LoVo (cell line): ENCODE results near the gene ARCN1.
A peak's percentile ranks its signal among the peaks of the same experiment; 100 is the strongest.
"Not testable (repeated sequence)": the region's sequence is repeated elsewhere in the genome, so short reads cannot be mapped to it uniquely, and the experiment has no call there.

ENCODE experiments used
- DNase-seq: peaks from one replicate; pipeline ENCODE4 v3.0.0-alpha.2; 2016; ENCODE audit warnings: low spot score

ARCN1 gene

DNA sequence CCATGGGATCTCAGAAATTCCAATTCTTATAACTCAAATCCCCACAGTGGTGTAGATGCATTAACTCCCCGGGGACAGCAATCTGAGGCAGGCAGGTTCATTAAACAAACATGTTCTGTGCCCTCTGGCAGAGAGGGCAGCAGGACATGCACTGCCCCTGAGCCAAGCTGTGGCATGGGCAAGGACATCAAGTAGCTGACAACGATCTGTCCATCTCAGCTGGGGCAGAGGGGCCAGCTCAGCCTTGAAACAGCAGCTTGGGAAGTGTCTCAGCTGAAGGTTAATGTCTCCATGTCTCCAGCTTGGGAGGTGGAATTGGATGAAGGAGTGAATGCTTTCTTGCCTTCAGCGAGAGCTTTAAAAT, 27.6 kb upstream of the ARCN1 start:
- no peak for DNase-seq

DNA sequence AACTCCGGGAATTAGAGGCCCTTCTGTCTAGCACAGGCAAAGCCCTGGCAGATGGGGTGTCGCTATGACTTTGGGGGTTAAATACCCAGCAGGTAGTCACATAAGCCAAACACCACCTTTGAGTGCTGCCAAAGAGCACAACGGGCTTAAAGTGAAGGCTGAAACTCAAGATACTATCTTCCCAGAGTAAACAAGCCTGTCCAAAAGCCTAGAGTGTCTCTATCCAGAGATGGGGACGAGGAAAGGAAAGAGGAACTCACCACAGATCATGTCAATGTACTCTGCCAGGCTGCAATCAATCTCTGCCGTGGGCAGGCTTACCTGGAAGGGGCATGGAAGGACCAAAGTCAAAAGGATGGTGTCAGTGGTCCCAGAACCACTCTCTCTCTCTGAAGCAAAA, 26.7 kb upstream of the ARCN1 start:
- no peak for DNase-seq

DNA sequence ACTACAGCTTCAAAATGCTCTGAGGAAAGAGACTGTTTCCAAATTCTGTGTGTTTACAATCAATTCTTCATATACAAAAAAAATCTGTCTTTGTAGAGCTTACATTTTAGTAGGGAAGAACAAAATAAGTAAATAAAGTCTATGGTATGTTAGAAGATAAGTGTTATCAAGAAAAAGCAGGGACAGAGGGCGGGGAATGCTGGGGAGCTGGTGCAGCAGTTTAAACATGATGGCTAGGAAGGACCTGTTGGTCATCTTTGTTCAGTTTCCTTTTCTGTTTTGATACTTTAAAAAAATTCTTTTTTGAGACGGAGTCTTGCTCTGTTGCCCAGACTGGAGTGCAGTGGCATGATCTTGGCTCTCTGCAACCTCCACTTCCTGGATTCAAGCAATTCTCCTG, 25.1 kb upstream of the ARCN1 start:
- no peak for DNase-seq

DNA sequence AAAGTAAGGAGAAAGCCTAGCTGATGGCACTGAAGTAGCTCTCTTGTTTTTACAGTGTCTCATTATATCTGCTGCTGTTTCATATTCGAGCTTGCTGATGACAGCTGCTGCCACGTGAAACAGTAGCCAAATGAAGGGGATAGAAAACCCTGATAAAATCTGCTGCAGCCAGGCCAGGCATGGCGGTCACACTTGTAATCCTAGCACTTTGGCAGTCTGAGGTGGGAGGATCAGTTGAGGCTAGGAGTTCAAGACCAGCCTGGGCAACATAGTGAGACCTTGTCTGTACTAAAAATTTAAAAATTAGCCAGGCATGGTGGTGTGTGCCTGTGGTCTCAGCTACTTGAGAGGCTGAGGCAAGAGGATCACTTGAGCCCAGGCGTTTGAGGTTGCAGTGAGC, 19.9 kb upstream of the ARCN1 start:
- no peak for DNase-seq

DNA sequence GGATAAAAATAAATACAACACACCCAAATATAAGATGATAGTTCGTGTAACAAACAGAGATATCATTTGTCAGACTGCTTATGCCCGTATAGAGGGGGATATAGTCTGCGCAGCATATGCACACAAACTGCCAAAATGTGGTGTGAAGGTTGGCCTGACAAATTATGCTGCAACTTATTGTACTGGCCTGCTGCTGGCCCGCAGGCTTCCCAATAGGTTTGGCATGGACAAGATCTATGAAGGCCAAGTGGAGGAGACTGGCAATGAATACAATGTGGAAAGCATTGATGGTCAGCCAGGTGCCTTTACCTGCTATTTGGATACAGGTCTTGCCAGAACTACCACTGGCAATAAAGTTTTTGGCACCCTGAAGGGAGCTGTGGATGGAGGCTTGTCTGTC, 11.4 kb upstream of the ARCN1 start:
- no peak for DNase-seq

DNA sequence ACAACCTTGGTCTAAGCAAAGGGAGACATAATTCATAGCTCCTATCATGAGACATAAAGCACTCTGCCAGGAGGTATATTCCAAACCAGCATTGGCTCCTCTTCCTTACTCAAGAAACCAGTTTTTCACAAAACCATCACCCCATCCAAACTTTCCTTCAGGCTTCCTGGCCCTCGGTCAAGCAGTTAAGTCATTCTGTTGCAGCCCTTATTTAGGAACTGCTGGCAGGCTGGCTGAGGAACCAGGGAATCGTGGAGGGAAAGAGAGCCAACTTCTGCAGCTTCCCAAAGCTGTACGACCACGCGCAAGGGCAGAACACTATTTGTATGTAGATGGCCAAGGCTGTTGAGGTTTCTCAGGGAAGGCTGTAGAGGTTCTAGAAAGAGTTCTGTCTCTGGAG, 7.2 kb upstream of the ARCN1 start:
- no peak for DNase-seq

DNA sequence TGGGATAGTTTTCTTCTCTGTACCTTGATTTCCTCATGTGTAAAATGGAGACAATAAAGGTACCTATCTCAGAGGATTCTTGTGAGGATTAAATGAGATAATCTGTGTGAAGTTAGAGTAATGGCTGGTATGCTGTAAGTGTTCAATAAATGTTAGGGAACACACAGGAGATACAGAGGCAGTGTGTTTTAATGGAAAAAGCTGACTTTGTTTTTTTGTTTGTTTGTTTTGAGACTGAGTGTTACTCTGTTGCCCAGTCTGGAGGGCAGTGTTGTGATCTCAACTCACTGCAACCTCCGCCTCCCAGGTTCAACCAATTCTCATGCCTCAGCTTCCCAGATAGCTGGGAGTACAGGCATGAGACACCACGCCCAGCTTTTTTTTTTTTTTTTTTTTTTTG, 2.5 kb upstream of the ARCN1 start:
- DNase-seq: no peak

DNA sequence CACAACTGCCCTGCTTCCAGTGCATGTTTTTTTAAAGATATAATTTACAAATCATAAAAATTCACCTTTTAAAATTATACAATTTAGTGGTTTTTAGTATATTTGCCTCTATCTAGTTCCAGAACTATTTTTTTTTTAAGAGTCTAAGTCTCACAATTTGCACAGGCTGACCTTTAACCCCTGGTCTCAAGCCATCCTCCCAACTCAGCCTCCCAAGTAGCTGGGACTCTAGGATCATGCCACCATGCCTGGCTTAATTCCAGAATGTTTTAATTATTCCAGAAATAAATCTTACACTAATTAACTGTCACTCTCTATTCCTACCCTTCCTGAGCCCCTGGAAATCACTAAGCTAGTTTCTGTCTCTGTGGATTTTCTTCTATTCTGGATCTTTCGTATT, 1.4 kb upstream of the ARCN1 start:
- no peak for DNase-seq

DNA sequence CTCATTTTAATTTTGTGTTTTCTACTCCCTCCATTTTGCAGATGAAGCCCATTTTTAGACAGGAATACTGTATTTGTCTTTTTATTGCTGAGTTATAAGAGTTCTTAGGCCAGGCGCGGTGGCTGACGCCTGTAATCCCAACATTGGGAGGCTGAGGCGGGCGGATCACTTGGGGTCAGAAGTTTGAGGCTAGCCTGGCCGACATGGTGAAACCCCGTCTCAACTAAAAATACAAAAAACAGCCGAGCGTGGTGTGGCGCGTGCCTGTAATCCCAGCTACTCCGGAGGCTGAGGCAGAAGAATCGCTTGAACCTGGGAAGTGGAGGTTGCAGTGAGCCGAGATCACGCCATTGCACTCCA, 528 bp upstream of the ARCN1 start:
- DNase-seq: not testable (repeated sequence)

DNA sequence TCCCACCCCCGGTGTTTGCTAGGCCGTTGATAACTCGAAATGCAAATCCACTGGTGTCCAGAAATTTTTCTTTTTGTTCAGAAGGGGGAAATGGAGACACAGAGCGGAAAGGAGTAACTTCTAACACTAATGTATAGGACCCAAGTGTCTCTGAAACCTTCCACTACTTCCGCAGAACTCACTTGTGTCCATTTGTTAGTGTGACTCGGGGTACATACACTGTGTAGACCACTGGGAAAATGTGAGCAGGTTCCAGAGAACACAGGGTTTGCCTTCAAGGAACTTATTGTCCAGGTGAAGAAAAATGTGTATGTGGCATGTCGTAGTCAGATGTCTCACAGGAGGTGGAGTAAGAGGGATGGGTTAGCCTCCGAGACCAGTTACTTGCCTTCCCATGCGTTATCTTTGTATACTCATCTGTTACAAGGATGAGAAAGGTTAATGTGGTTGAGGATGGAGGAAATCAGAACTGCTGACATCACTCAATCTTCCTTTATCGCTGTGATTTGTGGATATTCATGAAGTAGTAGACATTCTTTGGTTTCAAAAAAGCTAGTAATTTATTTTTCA, 857 bp downstream of the ARCN1 start:
- peak; percentile 20 for DNase-seq

DNA sequence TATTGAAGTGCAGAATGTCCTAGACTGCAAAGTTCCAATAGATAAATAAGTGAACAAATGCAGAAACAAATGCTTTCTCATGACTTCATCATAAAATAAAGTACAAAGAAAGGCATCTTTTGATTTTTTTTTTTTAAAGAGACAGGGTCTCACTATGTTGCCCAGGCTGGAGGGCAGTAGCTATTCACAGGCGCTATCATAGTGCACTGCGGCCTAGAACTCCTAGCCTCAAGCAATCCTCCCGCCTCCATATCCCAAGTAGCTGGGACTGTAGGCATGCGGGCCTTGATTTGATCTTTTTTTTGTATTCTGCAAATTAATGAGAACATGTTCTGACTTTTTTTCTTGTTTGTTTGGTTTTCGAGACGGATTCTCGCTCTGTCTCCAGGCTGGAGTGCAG, 2.4 kb downstream of the ARCN1 start:
- DNase-seq: no peak

DNA sequence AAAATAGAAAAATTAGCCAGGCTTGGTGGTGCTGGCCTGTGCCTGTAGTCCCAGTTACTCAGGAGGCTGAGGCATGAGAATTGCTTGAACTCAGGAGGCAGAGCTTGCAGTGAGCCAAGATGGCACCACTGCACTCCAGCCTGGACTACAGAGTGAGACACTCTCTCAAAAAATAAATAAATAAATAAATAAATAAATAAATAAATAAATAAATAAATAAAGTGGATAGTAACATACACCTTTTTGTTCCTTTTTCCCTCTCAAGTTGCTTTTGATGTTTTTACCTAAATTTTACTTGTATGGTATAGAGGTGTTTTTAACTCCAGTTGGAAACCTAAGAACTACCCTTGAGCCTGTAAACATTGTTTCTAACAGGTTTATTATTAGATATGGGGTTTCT, 5.8 kb downstream of the ARCN1 start:
- DNase-seq: not testable (repeated sequence)

DNA sequence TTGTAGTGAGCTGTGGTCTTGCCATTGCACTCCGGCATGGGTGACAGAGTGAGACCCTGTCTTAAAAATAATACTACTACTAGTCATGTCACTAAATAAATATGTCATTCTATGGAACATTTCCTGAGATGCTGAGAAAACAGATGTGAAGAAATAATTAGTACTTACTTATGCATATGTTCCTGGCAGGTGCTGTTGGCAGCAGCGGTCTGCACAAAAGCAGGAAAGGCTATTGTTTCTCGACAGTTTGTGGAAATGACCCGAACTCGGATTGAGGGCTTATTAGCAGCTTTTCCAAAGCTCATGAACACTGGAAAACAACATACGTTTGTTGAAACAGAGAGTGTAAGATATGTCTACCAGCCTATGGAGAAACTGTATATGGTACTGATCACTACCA, 8.8 kb downstream of the ARCN1 start:
- DNase-seq: no peak

DNA sequence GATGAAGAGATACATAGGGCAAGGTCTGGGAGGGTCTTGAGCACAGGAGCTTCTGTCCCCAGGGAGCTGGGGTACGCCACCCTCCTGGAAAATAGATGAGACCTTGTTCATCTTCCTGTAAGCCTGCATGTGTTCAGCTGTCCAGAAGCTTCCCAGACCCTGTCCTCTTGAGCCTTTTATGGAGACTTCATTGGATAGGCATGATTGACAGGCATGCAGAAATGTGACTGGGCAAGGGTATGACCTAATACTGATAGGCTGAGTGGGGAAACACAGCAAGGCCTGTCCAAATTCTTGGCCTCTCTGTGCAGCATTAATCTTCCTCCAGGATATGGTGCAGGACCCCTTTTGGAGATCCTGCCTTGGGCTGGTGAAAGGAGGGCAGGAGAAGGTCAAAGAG, 15.7 kb downstream of the ARCN1 start:
- no peak for DNase-seq

DNA sequence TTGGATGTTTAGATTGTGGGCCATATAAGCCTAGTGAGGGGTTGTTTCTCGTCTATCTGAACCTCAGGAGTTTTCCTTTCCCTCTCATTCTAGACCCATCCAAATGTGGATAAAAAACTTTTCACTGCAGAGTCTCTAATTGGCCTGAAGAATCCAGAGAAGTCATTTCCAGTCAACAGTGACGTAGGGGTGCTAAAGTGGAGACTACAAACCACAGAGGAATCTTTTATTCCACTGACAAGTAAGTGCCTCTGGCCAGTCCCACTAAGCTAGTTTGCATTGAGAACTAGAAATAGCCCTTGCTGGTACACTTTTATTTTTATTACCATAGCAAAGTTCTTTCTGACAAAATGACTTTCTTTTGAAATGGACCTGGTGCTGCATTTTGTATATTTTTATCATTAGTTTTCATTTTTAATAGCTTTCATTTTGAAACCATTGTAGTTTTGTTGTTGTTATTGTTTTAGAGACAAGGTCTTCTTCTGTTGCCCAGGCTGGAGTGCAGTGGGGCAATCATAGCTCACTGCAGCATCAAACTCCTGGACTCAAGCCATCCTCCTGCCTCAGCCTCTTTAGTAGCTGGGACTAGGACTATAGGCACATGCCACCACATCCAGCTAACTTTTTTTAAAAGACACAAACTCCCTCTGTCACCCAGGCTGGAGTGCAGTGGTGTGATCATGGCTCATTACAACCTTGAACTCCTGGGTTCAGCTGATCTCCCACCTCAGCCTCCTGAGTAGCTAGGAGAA, 20.6 kb downstream of the ARCN1 start:
- DNase-seq: no peak

DNA sequence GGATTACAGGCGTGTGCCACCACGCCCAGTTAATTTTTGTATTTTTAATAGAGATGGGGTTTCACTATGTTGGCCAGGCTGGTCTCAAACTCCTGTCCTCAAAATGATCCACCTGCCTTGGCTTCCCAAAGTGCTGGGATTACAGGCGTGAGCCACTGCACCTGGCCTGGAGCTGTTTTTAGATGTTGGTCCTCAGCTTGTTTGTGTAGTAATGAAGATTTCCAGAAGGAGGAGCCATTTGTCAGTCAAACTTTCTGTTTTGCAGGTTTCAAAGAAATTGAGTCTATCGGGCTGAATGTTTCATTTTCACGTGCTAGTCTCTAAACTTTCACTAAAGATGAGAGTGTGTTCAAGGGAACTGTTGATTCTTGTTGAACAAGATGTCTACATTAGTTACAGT, 22.8 kb downstream of the ARCN1 start:
- DNase-seq: not testable (repeated sequence)

DNA sequence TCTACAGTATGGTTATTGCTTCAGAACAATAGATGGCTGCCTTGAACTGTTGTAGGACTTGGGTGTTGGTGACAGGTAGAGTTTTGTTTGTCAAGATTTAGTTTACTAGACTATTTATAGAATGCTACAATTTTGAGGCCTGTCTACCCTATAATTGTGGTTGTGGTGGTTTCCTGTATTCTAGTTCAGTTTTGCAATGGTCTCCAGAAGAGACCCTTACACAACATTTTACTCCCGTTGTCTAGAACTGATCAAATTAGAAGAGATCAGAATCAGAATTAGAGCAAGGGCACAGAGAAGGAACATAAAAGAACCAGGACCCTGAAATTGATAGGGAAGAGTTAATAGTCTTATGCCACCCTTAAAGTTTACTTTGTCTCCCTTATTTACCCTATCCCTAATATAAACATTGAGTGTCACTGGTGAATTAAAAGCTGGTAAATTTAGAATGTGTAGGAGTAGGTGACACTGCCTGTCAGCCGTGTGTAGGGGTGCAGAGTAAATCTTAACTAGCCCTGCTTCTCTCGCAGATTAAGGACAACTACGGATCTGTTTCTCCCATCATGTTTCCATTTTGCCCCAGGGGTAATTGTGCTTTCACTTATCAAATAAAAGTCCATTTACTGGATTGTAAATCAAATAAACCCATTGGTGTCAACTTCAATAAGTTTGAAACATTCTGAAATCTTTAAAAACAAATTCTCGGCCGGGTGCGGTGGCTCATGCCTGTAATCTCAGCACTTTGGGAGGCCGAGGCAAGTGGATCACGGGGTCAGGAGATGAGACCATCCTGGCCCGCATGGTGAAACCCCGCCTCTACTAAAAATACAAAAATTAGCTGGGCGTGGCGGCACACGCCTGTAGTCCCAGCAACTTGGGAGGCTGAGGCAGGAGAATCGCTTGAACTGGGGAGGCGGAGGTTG, 24.3 kb downstream of the ARCN1 start:
- no peak for DNase-seq

DNA sequence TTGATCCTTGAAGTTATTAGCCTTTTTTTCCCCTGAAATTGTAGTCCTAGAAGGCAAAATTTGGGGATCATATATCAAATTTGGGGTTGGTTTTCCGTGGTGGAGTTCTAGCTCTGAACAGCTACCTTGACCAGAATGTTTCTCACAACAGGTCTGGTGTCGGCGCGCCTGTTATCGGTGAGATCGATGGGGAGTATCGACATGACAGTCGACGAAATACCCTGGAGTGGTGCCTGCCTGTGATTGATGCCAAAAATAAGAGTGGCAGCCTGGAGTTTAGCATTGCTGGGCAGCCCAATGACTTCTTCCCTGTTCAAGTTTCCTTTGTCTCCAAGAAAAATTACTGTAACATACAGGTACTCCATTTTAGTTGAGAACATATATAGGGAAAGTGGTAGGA, 25.3 kb downstream of the ARCN1 start:
- no peak for DNase-seq

DNA sequence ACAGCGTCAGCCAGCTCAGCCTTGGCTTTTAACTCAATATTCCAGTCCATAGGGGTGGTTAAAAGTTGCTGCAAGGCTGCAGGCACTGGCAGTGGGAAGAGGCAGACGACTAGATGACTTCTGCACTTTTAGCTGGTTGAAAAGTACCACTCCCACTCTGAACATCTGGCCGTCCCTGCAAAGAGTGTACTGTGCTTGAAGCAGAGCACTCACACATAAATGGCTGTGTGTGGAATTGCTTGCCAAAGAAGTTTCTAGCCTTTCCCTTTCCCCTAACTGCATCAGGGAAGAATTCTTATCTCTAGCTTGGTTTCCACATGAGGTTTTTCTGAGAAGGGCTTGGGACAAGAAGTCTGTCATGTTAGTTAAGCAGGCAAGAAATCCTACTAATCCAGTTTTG, 30.1 kb downstream of the ARCN1 start:
- no peak for DNase-seq

DNA sequence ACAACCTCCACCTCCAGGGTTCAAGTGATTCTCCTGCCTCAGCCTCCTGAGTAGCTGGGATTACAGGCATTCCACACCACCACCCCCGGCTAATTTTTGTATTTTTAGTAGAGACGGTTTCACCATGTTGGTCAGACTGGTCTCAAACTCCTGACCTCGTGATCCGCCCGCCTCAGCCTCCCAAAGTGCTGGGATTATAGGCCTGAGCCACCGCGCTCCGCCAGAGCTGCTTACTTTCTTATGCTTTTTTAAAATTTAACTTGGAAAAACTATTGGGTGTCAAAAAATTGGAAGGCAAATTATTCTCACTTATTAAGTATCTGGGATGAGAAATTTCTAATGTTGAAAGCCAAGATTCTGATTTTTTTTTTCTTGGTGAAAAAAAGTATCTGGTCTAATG, 31.5 kb downstream of the ARCN1 start:
- not testable (repeated sequence) for DNase-seq

DNA sequence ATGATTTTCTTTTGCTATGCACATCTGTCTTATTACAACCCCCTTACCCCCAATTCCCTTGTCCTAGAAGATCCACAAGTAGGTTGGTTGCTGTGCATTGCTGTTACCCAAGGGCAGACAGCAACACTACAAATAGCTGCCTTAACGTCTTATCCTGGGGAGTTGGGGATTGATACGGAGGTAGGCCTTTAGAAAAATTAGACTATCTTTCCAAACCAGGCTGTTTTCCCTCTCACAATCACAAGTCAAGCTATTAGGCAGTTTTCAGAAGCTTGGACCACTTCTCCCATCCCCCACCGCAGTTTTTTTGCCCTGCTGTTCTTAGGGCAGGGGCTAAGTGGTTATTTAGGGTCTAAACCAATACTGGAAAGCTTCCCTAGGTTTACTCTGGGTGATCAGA, 32.4 kb downstream of the ARCN1 start:
- DNase-seq: no peak

DNA sequence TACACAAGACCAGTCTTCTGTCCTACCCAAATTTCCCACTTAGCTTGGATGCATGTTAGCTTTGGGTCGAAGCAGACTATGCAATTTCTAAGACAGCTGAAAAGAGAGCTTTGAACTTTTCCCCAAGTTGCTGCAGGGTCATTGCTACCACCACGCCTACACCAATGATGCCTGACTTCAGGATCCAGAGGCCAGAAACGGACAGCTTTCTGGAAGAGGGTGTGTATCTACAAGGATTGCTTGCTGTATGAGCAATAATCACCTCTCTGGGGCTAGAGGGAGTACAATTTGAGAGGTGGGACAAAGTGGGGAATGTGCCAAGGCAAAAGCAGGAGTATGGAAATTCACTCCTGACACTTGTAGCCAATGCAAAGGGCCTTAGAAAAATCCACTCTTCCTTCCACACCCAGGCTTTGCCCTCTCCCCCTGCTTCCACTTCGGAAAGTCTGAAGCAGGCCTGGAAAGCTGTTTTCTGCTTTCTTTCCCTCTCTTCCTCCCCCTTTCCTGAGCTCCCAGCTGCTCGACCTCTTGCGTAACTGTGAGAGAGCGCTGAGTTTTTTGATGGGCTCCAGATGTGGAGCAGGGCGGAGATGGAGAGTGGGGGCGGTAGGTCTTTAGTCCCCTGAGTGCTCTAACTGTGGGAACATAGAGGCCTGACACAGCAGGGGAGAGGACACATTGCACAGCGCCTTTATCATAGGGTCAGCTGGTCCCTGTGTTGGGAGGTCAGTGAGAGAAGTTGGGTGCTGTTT, 33.1 kb downstream of the ARCN1 start:
- no peak for DNase-seq
